Measurements from ENCODE around the gene ATP11A.

Gene ATP11A

GRCh38 chr13:112910616-112911280, 220.9 kb downstream of the ATP11A start:
- no peak for DNase-seq
- H3K4me1 ChIP-seq (ENCODE audit: low read length): 0 out of 2 replicates have a peak, but pooled peaks cover 6% of the 10 kb centered on the region
- H3K9ac ChIP-seq (ENCODE audit: low read length): no peak overlapping the region
- H3K27me3 ChIP-seq (replicated peaks; ENCODE audit: insufficient read depth, low read length): peaks cover 13% of the 10 kb centered on the region
- H4K20me1 ChIP-seq (ENCODE audit: insufficient read depth, low read length): no peaks in the 10 kb centered on the region
- no peak overlapping the region for H3K4me2 ChIP-seq (ENCODE audit: low read depth, low read length)
- TF ChIP-seq CTCF (IDR thresholded peaks at IDR 0.05; ENCODE audit: low read length) (no peak), EZH2 (optimal IDR thresholded peaks at IDR 0.05; ENCODE audit: low read depth, low read length) (no peak), EZH2phosphoT487 (IDR thresholded peaks at IDR 0.05; ENCODE audit: low read length) (no peak)
- no peaks in the 10 kb centered on the region for H3K36me3 ChIP-seq (replicated peaks; ENCODE audit: insufficient read depth, low read length)
- no peak overlapping the region for H3K27ac ChIP-seq (ENCODE audit: low read length)
- no peaks in the 10 kb centered on the region for H3K9me2 ChIP-seq (replicated peaks; ENCODE audit: insufficient read depth, low read length)
- no peaks in the 10 kb centered on the region for H3K9me3 ChIP-seq (replicated peaks; ENCODE audit: insufficient read depth, low read length)
- H2AFZ ChIP-seq (ENCODE audit: low read length): no peak overlapping the region
- no peaks in the 10 kb centered on the region for H3K79me2 ChIP-seq (ENCODE audit: low read length)
- H3K4me3 ChIP-seq (ENCODE audit: low read length): no peak overlapping the region
- H3F3A ChIP-seq (ENCODE audit: insufficient read depth, low read length): no peaks in the 10 kb centered on the region

- H4K20me1 ChIP-seq (ENCODE audit: insufficient read depth, low read length): no peaks in the 10 kb centered on the region
- no peaks in the 10 kb centered on the region for H3K9me2 ChIP-seq (replicated peaks; ENCODE audit: insufficient read depth, low read length)
- TF ChIP-seq EZH2 (optimal IDR thresholded peaks at IDR 0.05; ENCODE audit: low read depth, low read length) (no peak), EZH2phosphoT487 (IDR thresholded peaks at IDR 0.05; ENCODE audit: low read length) (no peak), CTCF (IDR thresholded peaks at IDR 0.05; ENCODE audit: low read length) (no peak)
- H3K36me3 ChIP-seq (replicated peaks; ENCODE audit: insufficient read depth, low read length): no peaks in the 10 kb centered on the region
- no peak for DNase-seq
- no peaks in the 10 kb centered on the region for H3K79me2 ChIP-seq (ENCODE audit: low read length)
- H3K9me3 ChIP-seq (replicated peaks; ENCODE audit: insufficient read depth, low read length): no peaks in the 10 kb centered on the region
- H3K4me1 ChIP-seq (ENCODE audit: low read length): 0 out of 2 replicates have a peak, but pooled peaks cover 2% of the 10 kb centered on the region
- no peak overlapping the region for H3K4me3 ChIP-seq (ENCODE audit: low read length)
- H3K4me2 ChIP-seq (ENCODE audit: low read depth, low read length): no peak overlapping the region
- H3K9ac ChIP-seq (ENCODE audit: low read length): no peak overlapping the region
- H3K27me3 ChIP-seq (replicated peaks; ENCODE audit: insufficient read depth, low read length): peaks cover 13% of the 10 kb centered on the region
- no peak overlapping the region for H2AFZ ChIP-seq (ENCODE audit: low read length)
- H3K27ac ChIP-seq (ENCODE audit: low read length): no peak overlapping the region
- H3F3A ChIP-seq (ENCODE audit: insufficient read depth, low read length): no peaks in the 10 kb centered on the region
Observed at GRCh38 chr13:112911285-112911701, 221.5 kb downstream of the ATP11A start.

DNA sequence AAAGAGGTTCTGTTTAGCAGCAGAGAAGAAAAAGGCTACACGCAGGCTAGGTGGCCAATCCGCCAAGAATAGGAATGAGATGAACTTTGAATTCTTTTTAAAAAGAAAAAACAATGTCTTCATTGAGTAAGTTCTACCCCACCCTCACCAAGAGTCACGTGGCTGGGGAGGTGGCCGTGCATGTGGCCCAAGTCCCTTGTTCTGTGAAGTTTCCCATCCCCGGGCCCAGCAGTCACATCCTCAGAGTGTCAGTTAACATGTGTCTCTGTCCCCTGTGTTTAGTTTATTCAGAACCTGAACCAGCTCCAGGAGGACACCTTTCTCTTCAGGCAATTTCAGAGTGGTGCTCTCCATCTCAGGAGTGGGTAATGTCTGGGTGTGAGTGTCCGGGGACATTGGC, 222.0 kb downstream of the ATP11A start:
- Histone ChIP-seq H3K27me3 (replicated peaks; ENCODE audit: insufficient read depth, low read length) (peaks cover 16% of the 10 kb centered on the region), H3F3A (ENCODE audit: insufficient read depth, low read length) (no peaks in the 10 kb centered on the region), H3K27ac (ENCODE audit: low read length) (no peak overlapping the region), H3K9ac (ENCODE audit: low read length) (no peak overlapping the region), H3K79me2 (ENCODE audit: low read length) (no peaks in the 10 kb centered on the region), H3K9me2 (replicated peaks; ENCODE audit: insufficient read depth, low read length) (no peaks in the 10 kb centered on the region), H3K4me2 (ENCODE audit: low read depth, low read length) (no peak overlapping the region), H3K9me3 (replicated peaks; ENCODE audit: insufficient read depth, low read length) (no peaks in the 10 kb centered on the region), H3K4me1 (ENCODE audit: low read length) (no peaks in the 10 kb centered on the region), H3K4me3 (ENCODE audit: low read length) (no peak overlapping the region), H3K36me3 (replicated peaks; ENCODE audit: insufficient read depth, low read length) (no peaks in the 10 kb centered on the region), H4K20me1 (ENCODE audit: insufficient read depth, low read length) (no peaks in the 10 kb centered on the region), H2AFZ (ENCODE audit: low read length) (no peak overlapping the region)
- no peak for DNase-seq
- TF ChIP-seq EZH2 (optimal IDR thresholded peaks at IDR 0.05; ENCODE audit: low read depth, low read length) (no peak), CTCF (IDR thresholded peaks at IDR 0.05; ENCODE audit: low read length) (no peak), EZH2phosphoT487 (IDR thresholded peaks at IDR 0.05; ENCODE audit: low read length) (no peak)
